B cell (primary cell): ENCODE results near the gene ITGAE.
A peak's percentile ranks its signal among the peaks of the same experiment; 100 is the strongest.

Source experiments
- CTCF ChIP-seq: fragments of 200-600 bp; IDR thresholded peaks from one replicate; pipeline ENCODE4 v1.8.0; 2022; ENCODE audit warnings: antibody characterized with exemption, mild to moderate bottlenecking
- EZH2 ChIP-seq: IDR thresholded peaks from 2 replicates; pipeline ENCODE4 v1.6.1; 2012; ENCODE audit warnings: borderline replicate concordance, low read depth, mild to moderate bottlenecking, moderate library complexity, low read length; ENCODE audit not compliant: insufficient read depth, poor library complexity, severe bottlenecking

DNA sequence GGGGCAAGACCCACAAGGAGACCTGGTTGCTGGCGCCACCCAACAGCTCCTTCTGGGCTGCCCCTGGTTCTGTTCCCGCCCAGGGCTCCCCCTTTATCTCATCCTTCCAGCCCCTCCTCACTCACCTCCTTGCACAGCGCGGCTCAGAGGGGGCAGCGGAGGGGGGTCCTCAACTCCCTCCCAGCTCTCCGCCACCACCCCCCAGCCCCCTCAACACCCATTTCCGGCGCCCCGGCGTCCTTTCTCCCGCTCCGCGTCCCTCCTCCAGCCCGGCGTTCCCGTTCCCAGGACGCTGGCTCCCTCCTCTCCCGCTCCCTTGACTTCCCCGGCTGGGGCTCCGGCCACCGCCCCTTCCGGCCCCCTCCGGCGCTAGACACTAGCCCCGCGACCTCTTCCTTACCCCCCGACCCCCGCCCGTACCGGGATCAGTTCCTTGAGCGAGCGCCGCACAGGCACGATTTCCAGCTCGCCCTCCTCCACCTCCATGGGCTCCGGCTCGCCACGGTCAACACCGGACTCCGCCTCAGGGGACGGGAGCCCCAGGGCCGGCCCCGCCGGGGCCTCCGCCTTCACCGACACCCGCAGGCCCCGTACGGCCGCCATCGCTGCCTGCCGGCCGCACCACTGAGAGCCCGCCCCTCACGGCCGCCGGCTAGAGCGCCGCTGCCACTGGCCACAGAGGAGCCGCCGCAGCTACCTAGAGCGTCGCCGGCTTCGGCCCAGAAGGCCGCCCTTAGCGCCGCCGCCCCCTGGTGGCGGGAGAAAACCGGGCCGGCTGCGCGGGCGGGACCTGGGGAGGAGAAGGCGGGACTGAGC lies 44.8 kb upstream of the ITGAE start, which contains the start of gene NCBP3:
- TF ChIP-seq CTCF (peak; percentile 90), EZH2 (no peak)
